Measurements from ENCODE around the gene SLC12A8.

GRCh38 chr3:125107363-125107762 is 105.2 kb downstream of the SLC12A8 start:
- no peak for TF ChIP-seq EZH2phosphoT487 (IDR thresholded peaks at IDR 0.05)
- no peak for TF ChIP-seq CTCF (IDR thresholded peaks at IDR 0.05)
- no peak for TF ChIP-seq EZH2 (IDR thresholded peaks at IDR 0.05)
